Activated B cell treated with CpG ODN at 0.5 μM for 24 hours (primary cell): Measurements from ENCODE around the gene GUCY1A2. TPM values are rescaled to one million over a fixed set of nuclear protein-coding genes. Genes with fewer than 3 reads are reported as not detected.
"Not testable (repeated sequence)": the region's sequence is repeated elsewhere in the genome, so short reads cannot be mapped to it uniquely, and the experiment has no call there.

Experiments
- ATAC-seq: fragments of 200-7000 bp; cut with Tn5 transposase; one replicate; pipeline ENCODE4 v1.10.0; 2021; ENCODE audit warnings: low read depth, mild to moderate bottlenecking, moderate library complexity
- CTCF ChIA-PET: fragments of 350-600 bp; sonication (Branson Sonifier 250); formaldehyde crosslinking; loops from one replicate; lab custom pipeline; 2021; ENCODE audit warnings: antibody characterized with exemption; lab: Charles Lee
- POLR2A ChIA-PET: fragments of 350-600 bp; sonication (Branson Sonifier 250); formaldehyde crosslinking; loops from one replicate; lab custom pipeline; 2021; ENCODE audit warnings: antibody characterized with exemption; lab: Charles Lee
- DNase-seq: peaks from one replicate; pipeline ENCODE4 v3.0.0; 2022
- H3K27ac Mint-ChIP-seq: one replicate; pipeline ENCODE4 v1.8.0; 2020; ENCODE audit warnings: mixed read lengths
- H3K27me3 Mint-ChIP-seq: one replicate; pipeline ENCODE4 v1.8.0; 2021; ENCODE audit warnings: mixed read lengths
- H3K36me3 Mint-ChIP-seq: one replicate; pipeline ENCODE4 v1.8.0; 2021; ENCODE audit warnings: low read depth, mixed read lengths
- H3K4me1 Mint-ChIP-seq: one replicate; pipeline ENCODE4 v1.8.0; 2021; ENCODE audit warnings: mixed read lengths
- H3K4me3 Mint-ChIP-seq: one replicate; pipeline ENCODE4 v1.8.0; 2020; ENCODE audit warnings: mild to moderate bottlenecking, mixed read lengths
- H3K9me3 Mint-ChIP-seq: one replicate; pipeline ENCODE4 v1.8.0; 2020; ENCODE audit warnings: mixed read lengths
- intact Hi-C: fragments of 100-400 bp; cut with micrococcal nuclease; formaldehyde crosslinking; loops from one replicate; pipeline ENCODE4 v1.15.1; 2024
- total RNA-seq: library from RNA; stranded (reverse); gene quantifications from 2 replicates; pipeline ENCODE4 v1.2.3, GENCODE V29; 2022
- TF ChIP-seq, protein P1 (sequence below): fragments of 200-600 bp; IDR thresholded peaks from one replicate; pipeline ENCODE4 v1.8.0; 2022; ENCODE audit warnings: antibody characterized with exemption, mild to moderate bottlenecking

The GUCY1A2 gene
- total RNA-seq, 1 donor from 2014 or later = not detected

DNA sequence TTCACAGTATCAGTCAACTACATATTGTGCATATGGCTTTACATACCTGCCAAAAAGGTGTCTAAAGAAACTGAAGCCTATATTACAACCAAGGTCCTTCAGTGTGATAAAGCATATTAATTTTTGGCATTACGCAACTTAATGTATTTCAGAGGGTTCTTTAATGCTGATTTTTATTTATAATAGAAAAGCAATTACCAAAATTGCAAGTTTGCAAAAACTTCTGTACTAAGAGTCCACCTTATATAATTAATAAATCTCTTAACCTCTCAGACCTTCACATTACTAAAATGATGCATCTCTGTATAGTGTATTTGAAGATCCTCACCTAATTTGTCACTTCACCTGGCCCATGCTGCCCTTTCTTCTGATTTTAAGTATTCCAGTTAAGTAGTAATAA lies 128.6 kb downstream of the GUCY1A2 start:
- no peak for ATAC-seq
- CTCF ChIA-PET = no interaction called here
- TF ChIP-seq, protein P1, sequence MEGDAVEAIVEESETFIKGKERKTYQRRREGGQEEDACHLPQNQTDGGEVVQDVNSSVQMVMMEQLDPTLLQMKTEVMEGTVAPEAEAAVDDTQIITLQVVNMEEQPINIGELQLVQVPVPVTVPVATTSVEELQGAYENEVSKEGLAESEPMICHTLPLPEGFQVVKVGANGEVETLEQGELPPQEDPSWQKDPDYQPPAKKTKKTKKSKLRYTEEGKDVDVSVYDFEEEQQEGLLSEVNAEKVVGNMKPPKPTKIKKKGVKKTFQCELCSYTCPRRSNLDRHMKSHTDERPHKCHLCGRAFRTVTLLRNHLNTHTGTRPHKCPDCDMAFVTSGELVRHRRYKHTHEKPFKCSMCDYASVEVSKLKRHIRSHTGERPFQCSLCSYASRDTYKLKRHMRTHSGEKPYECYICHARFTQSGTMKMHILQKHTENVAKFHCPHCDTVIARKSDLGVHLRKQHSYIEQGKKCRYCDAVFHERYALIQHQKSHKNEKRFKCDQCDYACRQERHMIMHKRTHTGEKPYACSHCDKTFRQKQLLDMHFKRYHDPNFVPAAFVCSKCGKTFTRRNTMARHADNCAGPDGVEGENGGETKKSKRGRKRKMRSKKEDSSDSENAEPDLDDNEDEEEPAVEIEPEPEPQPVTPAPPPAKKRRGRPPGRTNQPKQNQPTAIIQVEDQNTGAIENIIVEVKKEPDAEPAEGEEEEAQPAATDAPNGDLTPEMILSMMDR = no peak
- DNase-seq = no peak
- no peaks in the 10 kb centered on the region for H3K4me1 Mint-ChIP-seq
- H3K27ac Mint-ChIP-seq = no peak overlapping the region
- no peaks in the 10 kb centered on the region for H3K27me3 Mint-ChIP-seq
- H3K9me3 Mint-ChIP-seq = peaks cover 2% of the 10 kb centered on the region
- POLR2A ChIA-PET = no interaction called here
- no peaks in the 10 kb centered on the region for H3K36me3 Mint-ChIP-seq
- H3K4me3 Mint-ChIP-seq = no peak overlapping the region
- intact Hi-C loops = no loop called here

DNA sequence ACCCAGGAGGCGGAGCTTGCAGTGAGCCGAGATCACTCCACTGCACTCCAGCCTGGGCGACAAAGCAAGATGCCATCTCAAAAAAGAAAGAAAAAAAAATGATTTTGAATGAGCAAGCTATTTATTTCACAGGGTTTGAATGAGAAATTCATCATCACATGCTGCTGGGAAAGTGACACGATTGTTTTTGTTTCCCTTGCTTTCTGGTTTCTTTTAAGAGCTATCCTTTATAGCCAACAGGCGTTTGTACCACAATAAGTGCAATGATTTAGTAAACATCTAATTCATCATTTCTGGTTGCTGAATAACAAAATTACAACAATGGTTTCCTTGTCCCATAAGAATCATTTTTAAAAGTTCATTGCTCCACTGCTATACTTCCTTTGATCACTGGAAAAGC lies 129.9 kb downstream of the GUCY1A2 start:
- H3K27ac Mint-ChIP-seq = no peak overlapping the region
- no peak for ATAC-seq
- H3K4me3 Mint-ChIP-seq = no peak overlapping the region
- no peaks in the 10 kb centered on the region for H3K36me3 Mint-ChIP-seq
- H3K27me3 Mint-ChIP-seq = no peaks in the 10 kb centered on the region
- intact Hi-C loops = no loop called here
- no peak for DNase-seq
- TF ChIP-seq, protein P1 = no peak
- no peaks in the 10 kb centered on the region for H3K4me1 Mint-ChIP-seq
- POLR2A ChIA-PET = no interaction called here
- CTCF ChIA-PET = no interaction called here
- H3K9me3 Mint-ChIP-seq = peaks cover 8% of the 10 kb centered on the region

DNA sequence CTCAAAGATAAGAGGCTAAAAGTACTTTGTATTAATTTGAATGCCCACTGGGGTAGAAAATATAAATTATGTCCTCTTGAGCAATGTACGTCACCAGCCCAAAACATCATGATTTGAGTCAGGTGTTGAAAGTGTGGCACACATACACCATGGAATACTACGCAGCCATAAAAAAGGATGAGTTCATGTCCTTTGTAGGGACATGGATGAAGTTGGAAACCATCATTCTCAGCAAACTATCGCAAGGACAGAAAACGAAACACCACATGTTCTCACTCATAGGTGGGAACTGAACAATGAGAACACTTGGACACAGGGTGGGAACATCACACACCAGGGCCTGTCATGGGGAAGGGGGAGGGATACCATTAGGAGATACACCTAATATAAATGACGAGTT lies 134.6 kb downstream of the GUCY1A2 start:
- H3K4me1 Mint-ChIP-seq, ATAC-seq, CTCF ChIA-PET, H3K27ac Mint-ChIP-seq, DNase-seq, H3K27me3 Mint-ChIP-seq, POLR2A ChIA-PET, H3K36me3 Mint-ChIP-seq, intact Hi-C loops, H3K4me3 Mint-ChIP-seq, H3K9me3 Mint-ChIP-seq: not testable (repeated sequence)

DNA sequence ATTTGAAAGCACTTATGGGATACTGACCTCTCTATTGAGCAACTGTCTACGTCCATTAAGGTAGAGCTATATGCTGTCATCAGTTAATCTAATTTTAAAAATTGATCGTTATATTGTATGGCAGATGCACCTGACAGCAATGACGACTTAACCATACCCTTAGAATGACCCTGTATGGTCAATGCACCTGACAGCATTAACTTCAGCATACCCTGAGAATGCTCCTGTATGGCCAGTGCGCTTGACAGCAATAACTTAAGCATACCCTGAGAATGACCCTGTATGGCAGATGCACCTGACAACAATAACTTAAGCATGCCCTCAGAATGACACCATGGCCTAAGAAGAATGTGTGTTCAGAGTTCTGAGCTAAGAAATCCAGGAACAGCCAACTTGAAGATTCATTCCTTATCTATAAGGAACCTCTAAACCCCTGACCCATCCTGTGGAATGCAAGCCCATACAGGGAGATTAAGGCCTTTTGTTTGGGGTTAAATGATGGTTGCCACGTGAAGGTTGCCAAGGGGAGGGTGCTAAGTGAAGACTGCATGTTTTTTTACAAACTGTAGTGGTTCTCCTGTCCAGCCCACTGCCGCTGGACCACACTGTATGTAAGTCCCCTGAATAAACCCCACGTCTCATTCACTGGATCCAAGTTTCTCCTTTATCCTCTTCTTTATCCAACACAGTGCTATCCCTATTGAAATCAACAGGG lies 138.3 kb downstream of the GUCY1A2 start:
- ATAC-seq (no peak), DNase-seq (no peak)
- intact Hi-C loops = no loop called here
- no peaks in the 10 kb centered on the region for H3K4me1 Mint-ChIP-seq
- CTCF ChIA-PET = no interaction called here
- no peaks in the 10 kb centered on the region for H3K36me3 Mint-ChIP-seq
- H3K27ac Mint-ChIP-seq = no peak overlapping the region
- TF ChIP-seq, protein P1 = no peak
- POLR2A ChIA-PET = interaction anchor here (0.6 kb wide), 1 partner anchor 148 kb away, joined by 4 read pairs; no protein-coding TSS in a partner anchor
- H3K4me3 Mint-ChIP-seq = no peak overlapping the region
- H3K9me3 Mint-ChIP-seq = peaks cover 17% of the 10 kb centered on the region
- H3K27me3 Mint-ChIP-seq = no peaks in the 10 kb centered on the region

DNA sequence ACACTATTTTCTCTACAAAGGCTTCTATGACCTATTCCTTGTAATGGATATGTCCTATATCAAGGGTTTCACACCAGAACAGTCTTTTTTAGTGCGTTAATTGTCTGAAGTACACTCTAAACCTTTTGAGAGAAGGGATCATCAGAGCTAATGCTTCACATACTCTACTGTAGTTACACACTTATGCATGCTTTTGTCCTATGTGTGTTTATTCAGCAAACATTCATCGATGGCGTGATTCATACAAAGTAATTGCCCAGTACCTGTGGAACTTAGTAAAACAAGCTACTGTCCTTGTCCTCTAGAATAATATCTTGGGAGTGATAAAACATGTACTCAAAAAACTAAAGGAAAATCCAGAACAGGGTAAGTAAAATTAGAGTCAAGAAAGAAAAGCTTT lies 139.2 kb downstream of the GUCY1A2 start:
- TF ChIP-seq, protein P1 = no peak
- ATAC-seq (no peak), DNase-seq (no peak)
- intact Hi-C loops = no loop called here
- POLR2A ChIA-PET = interaction anchor here (0.6 kb wide), 1 partner anchor 147 kb away, joined by 4 read pairs; no protein-coding TSS in a partner anchor
- Mint-ChIP-seq H3K9me3 (peaks cover 14% of the 10 kb centered on the region), H3K36me3 (no peaks in the 10 kb centered on the region), H3K27me3 (no peaks in the 10 kb centered on the region), H3K4me3 (no peak overlapping the region), H3K4me1 (no peaks in the 10 kb centered on the region), H3K27ac (no peak overlapping the region)
- CTCF ChIA-PET = no interaction called here
